Suprapubic skin (tissue), 4 donors: ENCODE measurements around the gene TNFRSF8.

ENCODE experiments used
- EP300 ChIP-seq: sonication (generic); formaldehyde crosslinking; IDR thresholded peaks from one replicate; pipeline ENCODE4 v1.6.1; 2017; ENCODE audit warnings: antibody characterized with exemption
- POLR2A ChIP-seq, 2 donors: fragments of 450-650 bp; IDR thresholded peaks; one replicate each; pipeline ENCODE4 v1.6.1; 2017; ENCODE audit warnings: antibody characterized with exemption in 2 of 2, mild to moderate bottlenecking in 2 of 2, moderate library complexity in 2 of 2
- POLR2AphosphoS5 ChIP-seq, 3 donors: sonication (generic); formaldehyde crosslinking; IDR thresholded peaks; one replicate each; pipeline ENCODE4 v1.6.1; 2017; ENCODE audit warnings: antibody characterized with exemption in 3 of 3
- TF ChIP-seq, protein P1 (sequence below), 2 donors: fragments of 200-600 bp in 1 of 2; fragments of 450-650 bp in 1 of 2; sonication (generic) in 1 of 2; IDR thresholded peaks; one replicate each; pipeline ENCODE4 v1.5.1; 2016 to 2019; ENCODE audit warnings: antibody characterized with exemption in 2 of 2, mild to moderate bottlenecking in 1 of 2, moderate library complexity in 1 of 2

DNA sequence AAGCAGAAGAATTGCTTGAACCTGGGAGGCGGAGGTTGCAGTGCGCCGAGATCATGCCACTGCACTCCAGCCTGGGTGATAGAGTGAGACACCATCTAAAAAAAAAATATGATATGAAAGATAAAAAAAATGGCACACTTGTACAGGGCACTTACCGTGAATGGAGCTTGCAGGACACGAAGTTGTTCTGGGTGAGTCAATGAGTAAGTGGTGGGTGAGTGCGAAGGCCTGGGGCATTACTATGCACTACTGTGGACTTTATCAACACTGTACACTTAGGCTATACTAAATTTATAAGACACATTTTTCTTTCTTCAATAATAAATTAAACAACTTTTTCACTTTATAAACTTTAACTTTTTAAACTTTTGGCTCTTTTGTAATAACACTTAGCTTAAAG lies 37.0 kb downstream of the TNFRSF8 start:
- TF ChIP-seq, protein P1, sequence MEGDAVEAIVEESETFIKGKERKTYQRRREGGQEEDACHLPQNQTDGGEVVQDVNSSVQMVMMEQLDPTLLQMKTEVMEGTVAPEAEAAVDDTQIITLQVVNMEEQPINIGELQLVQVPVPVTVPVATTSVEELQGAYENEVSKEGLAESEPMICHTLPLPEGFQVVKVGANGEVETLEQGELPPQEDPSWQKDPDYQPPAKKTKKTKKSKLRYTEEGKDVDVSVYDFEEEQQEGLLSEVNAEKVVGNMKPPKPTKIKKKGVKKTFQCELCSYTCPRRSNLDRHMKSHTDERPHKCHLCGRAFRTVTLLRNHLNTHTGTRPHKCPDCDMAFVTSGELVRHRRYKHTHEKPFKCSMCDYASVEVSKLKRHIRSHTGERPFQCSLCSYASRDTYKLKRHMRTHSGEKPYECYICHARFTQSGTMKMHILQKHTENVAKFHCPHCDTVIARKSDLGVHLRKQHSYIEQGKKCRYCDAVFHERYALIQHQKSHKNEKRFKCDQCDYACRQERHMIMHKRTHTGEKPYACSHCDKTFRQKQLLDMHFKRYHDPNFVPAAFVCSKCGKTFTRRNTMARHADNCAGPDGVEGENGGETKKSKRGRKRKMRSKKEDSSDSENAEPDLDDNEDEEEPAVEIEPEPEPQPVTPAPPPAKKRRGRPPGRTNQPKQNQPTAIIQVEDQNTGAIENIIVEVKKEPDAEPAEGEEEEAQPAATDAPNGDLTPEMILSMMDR (IDR thresholded peaks at IDR 0.05), result no peak
- no peak for TF ChIP-seq POLR2AphosphoS5 (IDR thresholded peaks at IDR 0.05)
- no peak for TF ChIP-seq POLR2A (IDR thresholded peaks at IDR 0.05)
- no peak for TF ChIP-seq EP300
